Right cardiac atrium (tissue), 5 donors: ENCODE results near the gene CMIP. TPM values are rescaled to one million over a fixed set of nuclear protein-coding genes. Genes with fewer than 3 reads are reported as not detected.

Source experiments
- ATAC-seq, 2 donors: fragments of 200-7000 bp; cut with Tn5 transposase; one replicate each; pipeline versions ENCODE4 v1.8.0 to v1.9.1; 2020; ENCODE audit warnings: moderate library complexity in 2 of 2, mild to moderate bottlenecking in 1 of 2
- DNase-seq, 3 donors: peaks; one replicate each; pipeline ENCODE4 v3.0.0-alpha.2; 2020
- H3K27ac ChIP-seq: one replicate; pipeline ENCODE4 v1.5.1; 2013; ENCODE audit warnings: mild to moderate bottlenecking, low read length, control low read depth, moderate library complexity
- H3K27me3 ChIP-seq: one replicate; pipeline ENCODE4 v1.6.1; 2013; ENCODE audit not compliant: control insufficient read depth, insufficient read depth
- H3K4me1 ChIP-seq: one replicate; pipeline ENCODE4 v1.6.1; 2013; ENCODE audit warnings: low read length; ENCODE audit not compliant: control insufficient read depth, insufficient read depth
- H3K4me3 ChIP-seq: one replicate; pipeline ENCODE4 v1.5.1; 2013; ENCODE audit warnings: low read length, control low read depth
- H3K9me3 ChIP-seq: one replicate; pipeline ENCODE4 v1.6.1; 2013; ENCODE audit warnings: low read length; ENCODE audit not compliant: control insufficient read depth
- WGBS: extraction: QIAGEN DNeasy Blood & Tissue Kit; methylation state at CpG from one replicate; pipeline ENCODE4 v1.1.7; 2013; 5-methylcytosine and 5-hydroxymethylcytosine counted together
- intact Hi-C, 4 donors: fragments of 100-400 bp; cut with DNase I; formaldehyde crosslinking; loops; one replicate each; pipeline versions ENCODE4 v1.11.0 to v1.14.0; 2022 to 2023
- polyA plus RNA-seq: library from polyadenylated mRNA; stranded (reverse); fragments of 200-250 nt; gene quantifications from one replicate; pipeline ENCODE4 v1.2.3, GENCODE V29; 2013
- total RNA-seq, 4 donors: library from RNA; stranded (reverse); fragmentation: NEBNext Ultra II Directional; extraction: Animal tissue kit (Norgen Biotek cat#: 25700); gene quantifications; one replicate each; pipeline ENCODE4 v1.2.1, GENCODE V29; 2021
- donor health status: healthy with polysubstance abuse.
- donor health status: DM: no; HTN: yes; CAD: no.
- donor health status: DM: no; HTN: no; CAD: no.
- donor health status: DM: no; HTN: yes; CAD: no; lungs with severe emphysema.
- donor health status: DM: yes; HTN: yes; CAD: no.

Gene CMIP
- total and polyA plus RNA-seq, 5 donors = 9.0 to 29.0 (median 19.2) TPM

DNA sequence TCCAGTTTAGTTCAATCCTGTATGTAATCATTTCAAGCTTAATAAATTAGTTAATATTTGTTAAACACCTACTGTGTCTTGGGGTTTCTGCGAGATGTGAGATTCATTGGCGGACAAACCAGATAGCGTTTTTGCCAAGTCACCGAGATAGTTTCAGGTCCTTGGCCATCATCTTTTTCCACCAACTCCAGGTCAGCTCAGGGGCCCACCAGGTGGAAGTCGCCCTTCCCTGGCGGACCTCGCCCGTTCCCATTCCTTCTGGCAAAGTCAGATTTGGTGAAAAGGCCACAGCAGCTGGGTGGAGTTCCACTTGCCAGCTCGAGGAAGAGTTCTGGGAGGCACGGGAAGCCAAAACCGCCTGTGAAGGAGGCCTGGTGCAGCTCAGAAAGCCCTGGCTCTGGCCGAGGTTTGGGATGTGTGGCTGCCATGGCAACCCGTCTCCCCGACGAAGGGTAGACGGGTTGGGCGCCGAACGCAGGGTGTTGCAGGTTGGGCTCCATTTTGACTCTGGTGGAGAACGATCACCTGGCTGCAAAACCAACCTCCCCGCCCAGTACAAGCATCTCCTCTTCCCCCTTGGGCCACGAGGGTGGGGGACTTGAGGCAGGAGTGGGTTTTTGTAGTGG, 39.5 kb downstream of the CMIP start:
- no peak for ATAC-seq
- WGBS = 89% methylated on average over 22 of the region's 22 CpGs
- H3K27me3 ChIP-seq = no peaks in the 10 kb centered on the region
- H3K9me3 ChIP-seq = no peaks in the 10 kb centered on the region
- intact Hi-C loops = no loop called here
- DNase-seq = peak in 2 of 3 donors; percentile 55 to 56
- H3K4me1 ChIP-seq = peaks cover 11% of the 10 kb centered on the region
- no peak overlapping the region for H3K4me3 ChIP-seq
- no peak overlapping the region for H3K27ac ChIP-seq

DNA sequence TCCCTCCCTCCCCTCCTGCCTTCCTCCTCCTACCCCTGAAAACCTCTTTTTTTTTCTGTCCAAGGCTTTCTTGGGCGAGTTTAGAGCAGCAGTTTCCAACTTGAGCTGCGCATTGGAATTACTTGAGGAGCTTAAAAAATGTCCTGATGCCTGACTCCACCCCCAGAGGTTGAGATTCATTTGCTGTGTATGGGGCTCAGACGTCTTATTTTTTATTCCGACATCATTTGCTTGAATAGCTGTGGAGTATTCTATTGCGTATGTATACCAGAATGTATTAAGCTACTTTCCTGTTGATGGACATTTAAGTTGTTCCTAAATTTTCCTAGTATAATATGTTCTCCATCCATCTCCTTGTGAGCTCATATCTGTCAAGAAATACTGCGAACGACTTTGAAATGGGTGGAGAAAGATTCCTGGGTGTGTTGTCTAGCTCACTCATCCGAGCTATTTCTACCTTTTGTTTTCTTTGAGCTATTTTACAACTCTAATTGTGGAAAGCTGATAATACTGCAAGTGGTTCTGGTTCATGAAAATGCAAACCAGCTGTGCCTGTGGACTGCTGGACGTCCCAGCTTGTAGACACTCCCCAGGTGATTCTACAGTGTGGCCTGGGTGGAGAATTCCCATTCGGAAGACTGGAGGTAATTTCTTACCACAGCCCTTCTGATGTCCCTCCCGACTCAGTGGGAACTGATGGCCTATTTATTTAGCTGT, 40.5 kb downstream of the CMIP start:
- no peaks in the 10 kb centered on the region for H3K9me3 ChIP-seq
- ATAC-seq = no peak
- WGBS = 68% methylated on average over 11 of the region's 11 CpGs
- DNase-seq = no peak
- peaks cover 12% of the 10 kb centered on the region for H3K4me1 ChIP-seq
- H3K4me3 ChIP-seq = no peak overlapping the region
- no peak overlapping the region for H3K27ac ChIP-seq
- intact Hi-C loops = no loop called here
- H3K27me3 ChIP-seq = no peaks in the 10 kb centered on the region

GRCh38 chr16:81485824-81486539, 41.4 kb downstream of the CMIP start:
- DNase-seq = peak; percentile 68 to 81 (median 76)
- intact Hi-C loops = no loop called here
- no peaks in the 10 kb centered on the region for H3K27me3 ChIP-seq
- peaks cover 12% of the 10 kb centered on the region for H3K4me1 ChIP-seq
- H3K27ac ChIP-seq = no peak overlapping the region
- WGBS = 73% methylated on average over 21 of the region's 21 CpGs
- H3K4me3 ChIP-seq = no peak overlapping the region
- no peaks in the 10 kb centered on the region for H3K9me3 ChIP-seq
- peak; percentile 17 to 43 for ATAC-seq

DNA sequence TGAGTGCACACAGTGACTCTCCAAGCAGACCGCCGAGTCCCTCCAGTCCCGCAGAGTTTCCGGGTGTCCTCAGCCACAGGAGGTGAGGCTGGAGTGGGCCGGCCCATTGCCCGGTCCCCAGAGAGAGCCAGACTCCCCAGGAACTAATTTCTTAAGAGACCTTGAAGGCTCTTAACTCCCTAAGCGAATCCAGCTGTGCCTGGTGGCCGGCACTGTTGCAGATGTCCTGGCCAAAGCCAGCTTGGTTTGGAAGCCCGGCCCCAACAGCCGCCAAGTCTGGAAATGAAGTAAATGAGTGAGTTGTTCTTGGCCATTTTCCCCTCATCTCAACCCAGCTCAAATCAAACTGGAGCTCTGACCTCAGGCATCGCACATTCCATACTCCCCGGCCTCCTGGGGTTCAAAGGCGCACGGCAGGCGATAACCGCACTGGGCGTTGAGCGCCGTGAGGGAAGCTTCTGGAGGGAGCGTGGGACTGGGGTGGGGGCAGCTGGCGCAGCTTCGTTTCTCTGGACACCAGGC, 42.0 kb downstream of the CMIP start:
- WGBS = 52% methylated on average over 22 of the region's 22 CpGs
- H3K4me1 ChIP-seq = peaks cover 14% of the 10 kb centered on the region
- H3K4me3 ChIP-seq = no peak overlapping the region
- intact Hi-C loops = no loop called here
- no peaks in the 10 kb centered on the region for H3K27me3 ChIP-seq
- DNase-seq (peak; percentile 87 to 93 (median 91)), ATAC-seq (peak; percentile 88 to 93)
- H3K9me3 ChIP-seq = no peaks in the 10 kb centered on the region
- no peak overlapping the region for H3K27ac ChIP-seq

DNA sequence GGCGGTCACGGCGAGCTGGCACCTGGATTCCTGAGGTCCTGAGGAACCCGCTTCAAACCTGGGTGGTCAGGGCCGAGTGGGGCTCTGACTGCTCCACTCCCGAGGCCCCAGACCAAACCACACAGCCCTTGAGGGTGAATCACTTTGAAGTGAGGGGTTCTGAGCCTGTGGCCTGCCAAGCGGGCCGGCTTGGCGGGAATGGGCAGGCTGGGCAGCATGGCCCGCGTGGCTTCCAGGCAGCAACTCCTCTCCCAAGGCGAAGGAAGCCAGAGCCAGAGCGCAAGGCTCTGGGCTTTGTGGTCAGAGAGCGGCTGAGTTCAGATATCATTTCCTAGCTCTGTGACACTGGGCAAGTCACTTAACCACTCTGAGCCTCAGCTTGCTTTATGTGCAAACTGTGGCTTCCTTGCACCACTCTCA, 42.7 kb downstream of the CMIP start:
- Histone ChIP-seq H3K27ac (no peak overlapping the region), H3K27me3 (no peaks in the 10 kb centered on the region), H3K4me3 (no peak overlapping the region), H3K4me1 (peaks cover 14% of the 10 kb centered on the region), H3K9me3 (no peaks in the 10 kb centered on the region)
- WGBS = 84% methylated on average over 14 of the region's 14 CpGs
- intact Hi-C loops = no loop called here
- no peak for ATAC-seq
- no peak for DNase-seq

GRCh38 chr16:81488687-81489411, 44.2 kb downstream of the CMIP start:
- H3K4me1 ChIP-seq = peaks cover 13% of the 10 kb centered on the region
- intact Hi-C loops = no loop called here
- H3K9me3 ChIP-seq = no peaks in the 10 kb centered on the region
- H3K4me3 ChIP-seq = no peak overlapping the region
- H3K27me3 ChIP-seq = no peaks in the 10 kb centered on the region
- WGBS = 91% methylated on average over 7 of the region's 7 CpGs
- no peak overlapping the region for H3K27ac ChIP-seq
- ATAC-seq (no peak), DNase-seq (peak in 1 of 3 donors; percentile 11)

- no peak for ATAC-seq
- H3K9me3 ChIP-seq = no peaks in the 10 kb centered on the region
- DNase-seq = peak in 1 of 3 donors; percentile 51
- intact Hi-C loops = no loop called here
- no peak overlapping the region for H3K27ac ChIP-seq
- H3K27me3 ChIP-seq = no peaks in the 10 kb centered on the region
- 72% methylated on average over 12 of the region's 12 CpGs for WGBS
- H3K4me1 ChIP-seq = peaks cover 12% of the 10 kb centered on the region
- no peak overlapping the region for H3K4me3 ChIP-seq
Observed at GRCh38 chr16:81489547-81490267, 45.1 kb downstream of the CMIP start.

DNA sequence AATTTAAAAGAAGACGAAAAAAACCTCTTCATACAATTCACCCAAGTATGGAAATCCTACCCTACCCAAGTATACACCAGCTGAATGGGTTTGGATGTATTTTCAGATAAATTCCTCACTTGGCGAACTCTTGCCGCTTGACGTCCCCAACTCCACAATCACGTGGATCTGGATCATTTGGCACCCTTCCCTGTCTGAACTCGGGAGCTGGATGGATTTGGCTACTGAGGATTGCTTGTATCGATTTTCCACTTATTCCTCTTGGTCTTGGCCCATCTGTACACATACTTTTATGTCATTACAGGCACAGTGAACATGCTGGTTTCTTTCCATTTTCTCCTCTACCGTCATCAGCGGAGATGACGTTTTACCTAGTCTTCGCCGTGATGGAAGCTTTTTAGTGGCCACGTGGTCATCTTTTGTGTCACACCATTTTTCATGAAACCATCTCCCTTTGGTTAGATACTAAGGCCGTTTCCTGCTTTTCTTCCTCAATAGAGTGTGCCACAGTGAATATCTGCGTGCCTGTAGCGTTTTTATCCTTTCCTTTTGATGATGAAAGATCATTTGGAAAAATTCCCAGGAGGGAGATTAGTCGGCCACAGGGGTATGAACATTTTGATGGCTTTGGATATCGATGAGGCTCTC, 47.1 kb downstream of the CMIP start:
- 58% methylated on average over 18 of the region's 18 CpGs for WGBS
- H3K27me3 ChIP-seq = no peaks in the 10 kb centered on the region
- H3K27ac ChIP-seq = peak overlapping the region; percentile 26
- DNase-seq (peak in 1 of 3 donors; percentile 30), ATAC-seq (no peak)
- H3K9me3 ChIP-seq = no peaks in the 10 kb centered on the region
- no peak overlapping the region for H3K4me3 ChIP-seq
- intact Hi-C loops = no loop called here
- peaks cover 18% of the 10 kb centered on the region for H3K4me1 ChIP-seq

DNA sequence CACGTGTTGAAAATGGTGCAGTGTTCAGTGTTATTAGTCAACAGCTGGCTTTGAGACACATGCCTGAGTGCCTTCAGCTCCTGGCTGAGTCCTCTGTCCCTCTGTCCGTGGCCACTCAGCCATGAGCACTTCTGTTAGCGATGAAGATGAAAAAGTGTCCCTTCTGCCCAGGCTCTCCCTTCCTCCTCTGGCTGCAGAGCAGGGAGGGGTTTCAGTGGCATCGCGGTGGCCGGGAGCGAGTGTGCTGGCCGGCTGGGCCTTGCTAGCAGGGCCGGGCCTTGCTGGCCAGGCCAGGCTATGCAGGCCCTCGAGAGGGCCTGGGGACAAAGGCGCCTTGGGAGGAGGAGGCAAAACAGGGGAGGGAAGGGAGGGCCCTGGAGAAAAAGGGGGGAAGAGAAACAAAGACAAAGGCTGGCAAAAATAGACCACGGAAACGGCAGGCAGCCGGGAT, 47.7 kb downstream of the CMIP start:
- H3K27ac ChIP-seq = peak overlapping the region; percentile 26
- no peaks in the 10 kb centered on the region for H3K27me3 ChIP-seq
- intact Hi-C loops = no loop called here
- DNase-seq (peak in 2 of 3 donors; percentile 60 to 62), ATAC-seq (peak; percentile 36 to 41)
- H3K9me3 ChIP-seq = no peaks in the 10 kb centered on the region
- 40% methylated on average over 14 of the region's 14 CpGs for WGBS
- H3K4me3 ChIP-seq = no peak overlapping the region
- peaks cover 16% of the 10 kb centered on the region for H3K4me1 ChIP-seq
